HCT116 (cell line): Measurements from ENCODE around the gene GNB2. TPM values are rescaled to one million over a fixed set of nuclear protein-coding genes. Genes with fewer than 3 reads are reported as not detected.

ENCODE experiments used
- ATAC-seq: fragments of 200-7000 bp; cut with Tn5 transposase; 2 replicates; pipeline ENCODE4 v1.9.1; 2020; ENCODE audit warnings: mild to moderate bottlenecking, moderate library complexity
- BruUV-seq: library from RNA; stranded (reverse); fragments of 400-500 nt; replicated peaks from 2 replicates; lab custom pipeline; 2021; lab: Mats Ljungman, UMichigan
- CTCF ChIA-PET: fragments of 300-600 bp; sonication (Branson Sonifier 250); formaldehyde crosslinking; loops from one replicate; lab custom pipeline; 2021; ENCODE audit warnings: antibody characterized with exemption; lab: Charles Lee
- POLR2A ChIA-PET: fragments of 300-600, 350-600 bp; sonication (Branson Sonifier 250); formaldehyde crosslinking; loops from one replicate; lab custom pipeline; 2021; ENCODE audit warnings: antibody characterized with exemption; lab: Charles Lee
- RAD21 ChIA-PET, 2 experiments: fragments of 300-600 bp; sonication (Branson Sonifier 250); formaldehyde crosslinking; loops; one replicate each; lab custom pipeline; 2023; ENCODE audit warnings: low total read pairs in 2 of 2; ENCODE audit not compliant: uncharacterized antibody in 2 of 2, unreplicated experiment in 2 of 2, low non-redundant PET in 1 of 2; lab: Charles Lee
- DNase-seq: peaks from one replicate; pipeline ENCODE4 v3.0.0-alpha.2; 2010; ENCODE audit warnings: low read depth, low spot score
- H2AFZ ChIP-seq: fragments of 200-600 bp; shearing (Covaris generic), sonication (generic); 2 replicates; pipeline ENCODE4 v1.6.1; 2017; ENCODE audit warnings: low read depth, mixed run types, mixed read lengths, antibody characterized with exemption, low read length; ENCODE audit not compliant: poor library complexity, severe bottlenecking
- H3K27ac ChIP-seq: 2 replicates; pipeline ENCODE4 v1.5.1; 2012; ENCODE audit warnings: low read depth, low read length
- H3K27me3 ChIP-seq: fragments of 200-600 bp; sonication (generic); 2 replicates; pipeline ENCODE4 v1.6.1; 2016; ENCODE audit warnings: mixed run types, low read length, mixed read lengths; ENCODE audit not compliant: insufficient read depth
- H3K36me3 ChIP-seq, 2 experiments: fragments of 200-500 bp in 1 of 2; fragments of 200-600 bp in 1 of 2; sonication (Bioruptor generic) in 1 of 2; sonication (generic) in 1 of 2; 2 replicates each; pipeline versions ENCODE4 v1.5.1 to v1.6.1; 2014 to 2016; ENCODE audit warnings: low read length in 2 of 2, inconsistent platforms in 1 of 2, mixed read lengths in 1 of 2, mixed run types in 1 of 2; ENCODE audit not compliant: insufficient read depth in 2 of 2, control insufficient read depth in 1 of 2
- H3K4me1 ChIP-seq, 2 experiments: fragments of 200-600 bp in 1 of 2; sonication (generic) in 1 of 2; 2 replicates each; pipeline versions ENCODE4 v1.5.1 to v1.6.1; 2012 to 2017; ENCODE audit warnings: low read length in 2 of 2, inconsistent platforms in 1 of 2, mild to moderate bottlenecking in 1 of 2, mixed read lengths in 1 of 2, mixed run types in 1 of 2, moderate library complexity in 1 of 2; ENCODE audit not compliant: insufficient read depth in 2 of 2, control insufficient read depth in 1 of 2
- H3K4me2 ChIP-seq: fragments of 200-600 bp; sonication (generic); 2 replicates; pipeline ENCODE4 v1.6.1; 2017; ENCODE audit warnings: mixed run types, low read length, mixed read lengths
- H3K4me3 ChIP-seq, 2 experiments: fragments of 200-600 bp in 1 of 2; sonication (generic) in 1 of 2; replicated peaks in 1 of 2; 2 replicates each; pipeline ENCODE4 v1.5.1; 2011 to 2016; ENCODE audit warnings: low read length in 2 of 2, control low read depth in 1 of 2, low read depth in 1 of 2, mild to moderate bottlenecking in 1 of 2, mixed read lengths in 1 of 2, mixed run types in 1 of 2
- H3K79me2 ChIP-seq: fragments of 200-600 bp; sonication (generic); 2 replicates; pipeline ENCODE4 v1.6.1; 2017; ENCODE audit warnings: mild to moderate bottlenecking, mixed run types, low read length, moderate library complexity, mixed read lengths; ENCODE audit not compliant: insufficient read depth
- H3K9ac ChIP-seq: fragments of 200-600 bp; sonication (generic); 2 replicates; pipeline ENCODE4 v1.6.1; 2016; ENCODE audit warnings: low read length, mixed read lengths
- H3K9me2 ChIP-seq: fragments of 200-600 bp; sonication (generic), shearing (Covaris generic); 2 replicates; pipeline ENCODE4 v1.6.1; 2017; ENCODE audit warnings: mixed run types, mild to moderate bottlenecking, moderate library complexity; ENCODE audit not compliant: insufficient read depth
- H3K9me3 ChIP-seq, 2 experiments: fragments of 200-500 bp in 1 of 2; fragments of 200-600 bp in 1 of 2; sonication (Bioruptor generic) in 1 of 2; sonication (generic) in 1 of 2; 2 replicates each; pipeline ENCODE4 v1.6.1; 2014 to 2017; ENCODE audit warnings: low read length in 2 of 2, mixed read lengths in 2 of 2, inconsistent platforms in 1 of 2, low read depth in 1 of 2, mild to moderate bottlenecking in 1 of 2, mixed run types in 1 of 2, moderate library complexity in 1 of 2; ENCODE audit not compliant: control insufficient read depth in 1 of 2, insufficient read depth in 1 of 2
- H4K20me1 ChIP-seq: fragments of 200-600 bp; sonication (generic), shearing (Covaris generic); 2 replicates; pipeline ENCODE4 v1.6.1; 2017; ENCODE audit warnings: mixed run types, mild to moderate bottlenecking, moderate library complexity; ENCODE audit not compliant: insufficient read depth
- ATF3 ChIP-seq: IDR thresholded peaks from 2 replicates; pipeline ENCODE4 v1.6.1; 2012
- EGR1 ChIP-seq: IDR thresholded peaks from 2 replicates; pipeline ENCODE4 v1.6.1; 2012; ENCODE audit warnings: low read depth
- ELF1 ChIP-seq: IDR thresholded peaks from 2 replicates; pipeline ENCODE4 v1.6.1; 2012; ENCODE audit warnings: low read depth, borderline replicate concordance
- EZH2phosphoT487 ChIP-seq: fragments of 200-600 bp; IDR thresholded peaks from 2 replicates; pipeline ENCODE4 v1.6.1; 2018; ENCODE audit warnings: antibody characterized with exemption, borderline replicate concordance
- JUND ChIP-seq: IDR thresholded peaks from 2 replicates; pipeline ENCODE4 v1.6.1; 2012
- POLR2A ChIP-seq: IDR thresholded peaks from 2 replicates; pipeline ENCODE4 v1.7.0; 2011; ENCODE audit warnings: borderline replicate concordance; ENCODE audit not compliant: insufficient read depth, insufficient read length; ENCODE audit errors: extremely low read depth
- RAD21 ChIP-seq: IDR thresholded peaks from 2 replicates; pipeline ENCODE4 v1.6.1; 2012; ENCODE audit warnings: low read depth, mild to moderate bottlenecking
- REST ChIP-seq: IDR thresholded peaks from 2 replicates; pipeline ENCODE4 v1.6.1; 2012; ENCODE audit warnings: low read depth
- SRF ChIP-seq: IDR thresholded peaks from 2 replicates; pipeline ENCODE4 v1.6.1; 2012; ENCODE audit warnings: low read depth
- YY1 ChIP-seq: IDR thresholded peaks from 2 replicates; pipeline ENCODE4 v1.6.1; 2011; ENCODE audit warnings: low read length, low read depth, moderate library complexity, mild to moderate bottlenecking; ENCODE audit not compliant: insufficient replicate concordance; ENCODE audit errors: extremely low read depth
- ZFX ChIP-seq: fragments of 450-650 bp; IDR thresholded peaks from 2 replicates; pipeline ENCODE4 v1.6.1; 2017
- intact Hi-C: fragments of 100-400 bp; cut with micrococcal nuclease; formaldehyde crosslinking; loops from 2 replicates; pipeline ENCODE4 v1.10.0; 2022
- total RNA-seq: library from RNA; stranded (reverse); gene quantifications from one replicate; pipeline ENCODE4 v1.2.1, GENCODE V29; 2021; ENCODE audit not compliant: unreplicated experiment

Gene GNB2
- total RNA-seq, 1 experiment from 2014 or later = 246 TPM

- Histone ChIP-seq H3K27me3 (no peaks in the 10 kb centered on the region), H3K79me2 (no peaks in the 10 kb centered on the region), H3K9me3 (peaks cover 0 to 3% of the 10 kb centered on the region in 2 experiments; a peak in 1 of 4 replicates), H3K4me3 (no peak overlapping the region), H3K36me3 (no peaks in the 10 kb centered on the region), H2AFZ (no peak overlapping the region), H4K20me1 (no peaks in the 10 kb centered on the region)
- ChIA-PET POLR2A (no interaction called here), CTCF (interaction anchor here (2.4 kb wide), 1 partner anchor 17 kb away, joined by 11 read pairs; the partner anchor contains the start of gene POP7)
- no TSS peak for BruUV-seq
- TF ChIP-seq SRF (no peak), EGR1 (no peak), JUND (no peak), RAD21 (no peak), ATF3 (no peak), EZH2phosphoT487 (no peak), ELF1 (no peak), POLR2A (no peak), ZFX (no peak), YY1 (no peak), REST (no peak)
- TF ChIP-seq, all 23 proteins: peak for 0
- DNase-seq (no peak), ATAC-seq (no peak)
- RAD21 ChIA-PET = no interaction called here
- intact Hi-C loops = no loop called here
- Histone ChIP-seq H3K9ac (no peak overlapping the region), H3K27ac (no peak overlapping the region), H3K4me1 (peaks cover 9 to 17% of the 10 kb centered on the region in 2 experiments; a peak in 3 of 4 replicates), H3K4me2 (no peak overlapping the region), H3K9me2 (no peaks in the 10 kb centered on the region)
Measured at GRCh38 chr7:100722480-100723212, 49.1 kb downstream of the GNB2 start.
